GM19438 (cell line): Measurements from ENCODE around the gene RIMBP2.
A peak's percentile ranks its signal among the peaks of the same experiment; 100 is the strongest.
"Not testable (repeated sequence)": the region's sequence is repeated elsewhere in the genome, so short reads cannot be mapped to it uniquely, and the experiment has no call there.

Experiments
- ATAC-seq: cut with Tn5 transposase; IDR thresholded peaks from one replicate; pipeline ENCODE4 v1.9.1; 2021; ENCODE audit warnings: low read depth; ENCODE audit not compliant: unreplicated experiment

RIMBP2 gene

DNA sequence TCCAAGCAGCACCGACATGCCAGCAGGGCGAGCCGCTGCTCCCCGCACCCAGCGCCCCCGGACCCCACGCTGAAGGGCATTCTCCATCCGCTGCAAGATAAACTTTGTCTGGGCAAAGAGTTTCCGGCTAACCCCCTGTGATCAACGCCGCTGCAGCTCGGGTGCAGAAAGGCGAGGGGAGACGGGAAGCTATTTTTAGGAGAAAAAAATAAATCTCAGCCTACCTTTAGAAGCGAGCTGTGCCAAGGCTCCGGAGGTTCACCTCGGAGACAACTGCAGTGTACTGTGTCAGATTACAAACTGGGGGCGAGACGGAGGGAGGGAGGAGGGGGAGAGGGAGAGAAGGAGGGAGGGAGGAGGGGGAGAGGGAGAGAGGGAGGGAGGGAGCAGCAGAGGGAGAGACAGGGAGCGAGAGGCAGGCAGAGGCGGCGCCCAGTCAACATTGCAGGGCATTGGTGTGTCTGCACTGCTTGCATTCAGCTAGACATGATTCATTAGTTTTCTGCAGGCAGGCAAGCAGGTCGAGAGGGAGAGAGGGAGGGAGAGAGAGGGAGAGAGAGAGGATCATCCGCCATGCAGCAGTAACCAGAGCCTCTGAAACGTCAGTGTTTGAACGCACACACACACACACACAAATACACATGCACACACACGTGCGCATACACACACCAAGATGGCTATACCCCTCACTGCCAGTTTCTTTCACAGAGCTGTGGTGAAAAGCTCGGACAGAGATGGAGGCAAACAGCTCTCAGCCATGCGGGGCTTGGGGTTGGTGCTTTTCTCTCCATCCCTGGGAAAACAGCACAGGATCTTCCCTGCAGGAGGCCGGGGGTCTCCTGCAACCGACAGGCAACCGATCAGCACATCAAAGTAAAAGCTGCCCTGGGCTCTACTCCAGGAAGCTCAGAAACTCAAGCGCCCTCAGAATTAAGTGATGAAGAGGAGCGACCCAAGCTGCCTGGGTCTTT is at the start of gene RIMBP2:
Gene RIMBP2, minus strand, starts transcription at position 302 of the 971 bp plus-strand sequence. CDS start 237,286 bp downstream, outside the sequence.
- no peak for ATAC-seq

DNA sequence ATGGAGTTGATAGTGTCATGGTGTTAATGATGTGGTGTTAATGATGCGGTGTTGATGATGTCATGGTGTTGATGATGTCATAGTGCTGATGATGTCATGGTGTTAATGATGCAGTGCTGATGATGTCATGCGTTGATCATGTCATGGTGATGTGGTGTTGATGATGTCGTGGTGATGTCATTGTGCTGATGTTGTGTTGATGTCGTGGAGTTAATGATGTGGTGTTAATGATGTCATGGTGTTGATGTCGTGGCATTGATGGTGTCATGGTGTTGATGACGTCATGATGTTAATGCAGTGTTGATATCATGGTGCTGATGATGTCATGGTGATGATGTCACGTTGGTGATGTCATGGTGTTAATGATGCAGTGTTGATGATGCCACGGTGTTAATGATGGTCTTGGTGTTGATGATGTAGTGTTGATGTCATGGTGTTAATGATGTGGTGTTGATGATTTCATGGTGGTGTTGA is 49.1 kb upstream of the RIMBP2 start:
- ATAC-seq = no peak

DNA sequence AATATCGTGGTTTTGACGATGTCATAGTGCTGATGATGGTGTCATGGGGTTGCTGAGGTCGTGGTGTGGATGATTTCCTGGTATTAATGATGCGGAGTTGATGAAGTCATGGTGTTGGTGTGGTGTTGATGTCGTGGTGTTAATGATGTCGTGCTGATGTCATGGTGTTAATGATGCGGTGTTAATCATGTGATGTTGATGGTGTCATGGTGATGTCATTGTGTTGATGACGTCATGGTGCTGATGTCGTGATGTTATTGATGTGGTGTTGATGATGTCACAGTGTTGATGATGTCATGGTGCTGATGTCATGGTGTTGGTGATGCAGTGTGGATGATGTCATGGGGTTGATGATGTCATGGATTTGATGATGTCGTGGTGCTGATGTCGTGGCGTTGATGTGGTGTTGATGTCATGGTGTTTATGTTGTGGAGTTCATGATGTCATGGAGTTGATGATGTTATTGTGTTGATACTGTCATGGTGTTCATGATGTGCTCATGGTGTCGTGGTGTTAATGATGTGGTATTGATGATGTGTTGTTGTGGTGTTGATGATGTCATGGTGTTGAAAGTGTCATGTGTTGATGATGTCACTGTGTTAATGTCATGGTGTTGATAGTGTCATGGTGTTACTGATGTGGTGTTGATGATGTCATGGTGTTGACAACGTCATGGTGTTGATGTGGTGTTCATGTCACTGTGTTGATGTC is 48.5 kb upstream of the RIMBP2 start:
- ATAC-seq = no peak

DNA sequence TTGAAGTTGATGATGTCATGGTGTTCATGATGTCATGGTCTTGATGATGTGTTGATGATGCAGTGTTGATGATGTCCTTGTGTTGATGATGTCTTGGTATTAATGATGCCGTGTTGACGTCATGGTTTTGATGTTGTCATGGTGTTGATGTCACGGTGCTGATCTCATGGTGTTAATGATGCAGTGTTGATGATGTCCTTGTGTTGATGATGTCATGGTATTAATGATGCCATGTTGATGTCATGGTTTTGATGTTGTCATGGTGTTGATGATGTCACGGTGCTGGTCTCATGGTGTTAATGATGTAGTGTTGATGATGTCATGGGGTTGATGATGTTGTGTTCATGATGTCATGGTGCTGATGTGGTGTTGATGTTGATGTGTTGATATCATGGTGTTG is 48.0 kb upstream of the RIMBP2 start:
- ATAC-seq = no peak

- ATAC-seq = no peak
Measured at GRCh38 chr12:130762319-130762675, 46.2 kb upstream of the RIMBP2 start.

DNA sequence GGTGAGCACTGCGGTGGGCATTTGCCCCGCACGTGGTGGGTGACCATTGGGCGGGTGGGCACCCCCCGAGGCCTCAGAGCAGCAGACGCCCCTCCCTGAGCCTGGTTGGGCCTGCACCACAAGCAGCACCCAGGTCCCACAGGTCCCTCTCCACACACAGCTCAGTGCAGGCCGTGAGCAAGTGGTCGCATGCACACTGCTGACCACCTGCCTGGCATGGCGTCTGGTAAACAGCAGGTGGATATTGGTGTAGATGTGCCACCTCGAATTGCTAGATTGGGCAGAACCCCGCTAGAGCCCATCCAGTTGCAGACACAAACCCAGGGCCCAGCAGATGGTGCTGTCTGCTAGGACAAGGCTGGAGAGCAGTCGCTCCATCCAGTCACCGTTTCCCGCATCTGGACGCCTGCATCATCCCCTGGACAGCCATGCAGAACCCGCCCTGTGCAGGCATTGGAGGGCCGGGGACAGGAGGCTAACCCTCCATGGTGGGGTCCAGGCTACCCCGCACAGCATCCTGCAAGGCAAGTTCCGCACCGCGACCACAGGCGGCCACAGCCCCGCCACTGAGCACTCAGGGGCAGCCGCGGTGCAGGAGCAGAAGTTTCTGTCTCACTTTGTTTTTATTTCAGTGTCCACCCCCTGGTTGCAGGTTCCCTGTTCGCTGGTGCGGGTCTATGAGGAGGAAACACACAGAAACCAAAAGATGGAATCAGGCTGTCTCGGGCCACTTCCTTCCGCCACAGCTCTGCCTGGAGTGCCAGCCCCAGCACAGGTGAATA is 45.6 kb upstream of the RIMBP2 start:
- ATAC-seq = peak; percentile 63

- ATAC-seq = no peak
Measured at GRCh38 chr12:130754234-130754901, 38.3 kb upstream of the RIMBP2 start.

- ATAC-seq = no peak
Measured at GRCh38 chr12:130752692-130753230, 36.7 kb upstream of the RIMBP2 start.

- ATAC-seq = not testable (repeated sequence)
Measured at GRCh38 chr12:130752037-130752436, 35.9 kb upstream of the RIMBP2 start.

- no peak for ATAC-seq
Measured at GRCh38 chr12:130748786-130749185, 32.7 kb upstream of the RIMBP2 start.

DNA sequence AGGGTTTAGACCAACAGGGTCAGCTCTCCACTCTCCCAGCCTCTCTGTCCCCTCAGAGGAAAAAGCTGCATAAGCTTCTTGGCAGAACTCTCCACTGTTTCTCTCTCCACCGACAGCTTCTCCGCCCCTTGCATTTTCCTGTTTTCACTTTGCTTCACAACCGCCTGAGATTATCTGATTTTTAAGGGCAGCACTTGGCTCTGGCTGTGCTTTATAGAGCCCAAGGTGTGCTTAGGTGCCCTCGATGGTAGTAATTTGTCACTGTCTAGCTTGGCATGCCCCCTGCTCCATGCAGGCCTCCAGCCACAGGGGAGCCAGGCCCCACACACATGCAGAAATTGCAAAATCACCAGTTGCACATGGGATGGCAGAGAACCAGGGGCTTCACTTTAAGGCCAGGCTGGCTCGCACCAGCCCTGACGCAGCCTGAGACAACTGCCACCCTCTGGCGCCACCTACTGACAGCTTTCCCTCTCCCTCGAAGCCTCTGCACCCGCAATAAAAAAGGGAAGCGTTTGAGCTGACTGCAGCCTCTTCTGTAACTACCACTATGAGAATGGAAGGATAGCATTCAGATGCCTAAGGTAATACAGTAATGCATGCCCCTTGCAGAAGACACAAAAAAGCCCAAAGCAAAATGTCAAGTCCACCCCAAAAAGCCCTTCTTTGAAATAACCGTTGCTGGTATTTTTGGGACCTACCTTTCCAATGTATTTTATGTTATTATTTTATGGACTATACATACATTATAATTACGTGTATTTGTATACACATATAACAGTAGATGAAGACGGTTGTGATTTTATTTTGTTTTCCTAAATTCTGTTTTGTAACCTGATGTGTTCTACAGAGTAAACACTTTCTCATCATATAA is 32.0 kb upstream of the RIMBP2 start:
- ATAC-seq = peak; percentile 93

GRCh38 chr12:130746546-130746945 is 30.4 kb upstream of the RIMBP2 start:
- ATAC-seq = no peak

DNA sequence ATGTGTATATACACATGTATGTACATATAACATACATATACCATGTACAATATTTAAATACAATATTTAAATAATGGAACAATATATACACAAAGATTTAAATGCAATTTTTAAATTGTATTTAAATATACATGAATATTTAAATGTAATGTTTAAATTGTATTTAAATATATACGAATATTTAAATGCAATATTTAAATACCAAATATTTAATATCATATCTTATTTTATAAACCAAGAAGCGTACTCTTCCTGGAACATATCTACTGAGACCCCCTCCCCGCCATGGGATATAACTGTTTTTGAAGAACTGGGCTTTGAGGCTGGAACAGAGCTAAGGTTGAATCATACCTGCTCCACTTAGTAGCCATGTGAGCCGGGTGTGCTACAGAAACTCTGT is 29.8 kb upstream of the RIMBP2 start:
- no peak for ATAC-seq

- ATAC-seq = no peak
Measured at GRCh38 chr12:130744274-130744673, 28.2 kb upstream of the RIMBP2 start.

DNA sequence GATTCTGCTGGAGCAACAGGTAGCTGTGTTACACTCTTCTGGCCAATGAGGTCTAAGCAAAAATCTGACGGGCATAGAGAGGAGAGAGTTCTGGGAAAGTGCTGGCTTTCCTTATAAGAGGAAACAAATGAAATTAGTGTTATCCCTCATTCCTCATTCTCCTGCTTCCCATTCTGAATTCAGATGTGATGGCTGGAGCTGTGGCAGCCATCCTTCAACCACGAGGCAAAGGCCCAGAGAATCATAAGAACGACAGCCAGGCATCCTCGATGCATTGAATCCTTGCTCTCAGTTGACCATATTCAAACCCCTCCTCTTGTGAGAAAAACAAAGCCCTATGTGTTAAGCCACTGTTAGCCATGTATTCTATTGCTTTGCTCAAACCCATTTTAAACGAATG is 27.5 kb upstream of the RIMBP2 start:
- ATAC-seq = no peak

GRCh38 chr12:130743176-130743575 is 27.1 kb upstream of the RIMBP2 start:
- ATAC-seq = no peak

DNA sequence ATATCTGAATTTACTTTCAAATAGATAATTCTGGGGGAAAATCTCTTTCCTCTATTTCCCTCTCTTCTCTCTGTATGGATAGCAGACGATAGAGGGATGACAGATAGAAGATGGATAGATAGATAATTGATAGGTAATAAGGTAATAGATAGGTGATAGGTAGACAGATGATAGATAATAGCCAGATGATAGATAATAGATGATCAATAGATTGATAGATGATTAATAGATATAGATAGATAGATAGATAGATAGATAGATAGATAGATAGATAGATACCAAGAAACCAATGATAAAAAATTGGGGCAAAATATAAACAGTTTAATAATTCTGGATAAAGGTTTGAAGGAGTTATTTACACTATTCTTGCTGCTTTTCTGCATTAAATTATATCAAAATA is 26.6 kb upstream of the RIMBP2 start:
- ATAC-seq = no peak

- ATAC-seq = no peak
Measured at GRCh38 chr12:130742112-130742511, 26.0 kb upstream of the RIMBP2 start.

DNA sequence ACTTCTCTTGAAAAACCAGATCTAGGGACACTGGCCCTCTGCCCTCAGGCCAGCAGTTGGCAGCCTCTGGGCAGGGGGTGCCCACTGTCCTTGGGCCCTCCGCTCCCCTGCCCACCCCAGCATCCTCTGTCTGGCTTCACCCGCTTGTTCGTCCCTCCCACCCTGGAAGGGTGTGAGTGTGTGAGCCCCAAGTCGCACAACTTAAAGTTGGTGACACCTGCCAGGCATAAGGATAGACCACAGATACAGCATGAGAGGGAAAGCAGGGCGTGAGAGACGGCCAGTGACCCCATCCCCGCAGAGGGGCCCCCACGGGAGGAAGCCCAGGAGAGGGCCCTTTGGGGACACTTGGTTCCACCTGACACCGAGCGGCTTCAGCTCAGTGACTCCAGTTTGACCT is 23.5 kb upstream of the RIMBP2 start:
- no peak for ATAC-seq
